Measurements from ENCODE around the gene TPRX1. TPM values are rescaled to one million over a fixed set of nuclear protein-coding genes. Genes with fewer than 3 reads are reported as not detected.
A peak's percentile ranks its signal among the peaks of the same experiment; 100 is the strongest.
"Not testable (repeated sequence)": the region's sequence is repeated elsewhere in the genome, so short reads cannot be mapped to it uniquely, and the experiment has no call there.

TPRX1 gene
- total RNA-seq, 2 experiments from 2014 or later: not detected

- no peaks in the 10 kb centered on the region for H3K27me3 ChIP-seq (ENCODE audit: control insufficient read depth in 1 of 2, insufficient read depth in 2 of 2, low read length in 2 of 2)
- no peaks in the 10 kb centered on the region for H3K9me3 ChIP-seq (ENCODE audit: control insufficient read depth in 1 of 2, insufficient read depth in 1 of 2, low read length in 2 of 2)
- no peak overlapping the region for H3K4me3 Mint-ChIP-seq
- H3K27me3 Mint-ChIP-seq: no peaks in the 10 kb centered on the region
- no peak overlapping the region for H3K27ac Mint-ChIP-seq
- no peaks in the 10 kb centered on the region for H3K9me3 Mint-ChIP-seq
- POLR2A ChIA-PET: no interaction called here
- peaks cover 4% of the 10 kb centered on the region for H3K4me1 Mint-ChIP-seq (ENCODE audit: low read depth)
- peaks cover 4% of the 10 kb centered on the region for H3K36me3 Mint-ChIP-seq (ENCODE audit: low read depth)
- TF ChIP-seq CTCF (IDR thresholded peaks at IDR 0.05): no peak
- no peak overlapping the region for H3K27ac ChIP-seq (ENCODE audit: low read depth in 1 of 2, low read length in 2 of 2)
- CTCF ChIA-PET: interaction anchor here (0.6 kb wide), 1 partner anchor 1433 kb away, joined by 3 read pairs; no protein-coding TSS in a partner anchor
- no peak overlapping the region for H3K4me3 ChIP-seq (ENCODE audit: low read length)
- ATAC-seq (ENCODE audit: poor library complexity) (no peak), DNase-seq (no peak)
- intact Hi-C loops (cut with DNase I, micrococcal nuclease): no loop called here
- no peaks in the 10 kb centered on the region for H3K36me3 ChIP-seq (ENCODE audit: insufficient read depth, low read length)
- H3K4me1 ChIP-seq (ENCODE audit: insufficient read depth, low read length): peaks cover 8% of the 10 kb centered on the region
Measured at GRCh38 chr19:47792616-47793015, 11.7 kb downstream of the TPRX1 start.

GRCh38 chr19:47790398-47790814, 13.9 kb downstream of the TPRX1 start:
- Histone ChIP-seq H3K9me3 (ENCODE audit: control insufficient read depth in 1 of 2, insufficient read depth in 1 of 2, low read length in 2 of 2) (no peaks in the 10 kb centered on the region), H3K36me3 (ENCODE audit: insufficient read depth, low read length) (peaks cover 1% of the 10 kb centered on the region), H3K4me3 (ENCODE audit: low read length) (no peak overlapping the region), H3K27ac (ENCODE audit: low read depth in 1 of 2, low read length in 2 of 2) (no peak overlapping the region), H3K4me1 (ENCODE audit: insufficient read depth, low read length) (peaks cover 8% of the 10 kb centered on the region), H3K27me3 (ENCODE audit: control insufficient read depth in 1 of 2, insufficient read depth in 2 of 2, low read length in 2 of 2) (no peaks in the 10 kb centered on the region)
- no peaks in the 10 kb centered on the region for H3K9me3 Mint-ChIP-seq
- peaks cover 4% of the 10 kb centered on the region for H3K4me1 Mint-ChIP-seq (ENCODE audit: low read depth)
- DNase-seq: peak; percentile 72 to 93 (median 82)
- H3K27ac Mint-ChIP-seq: no peak overlapping the region
- no peak overlapping the region for H3K4me3 Mint-ChIP-seq
- peak; percentile 94 for TF ChIP-seq CTCF (IDR thresholded peaks at IDR 0.05)
- POLR2A ChIA-PET: no interaction called here
- H3K27me3 Mint-ChIP-seq: no peaks in the 10 kb centered on the region
- peak; percentile 71 for ATAC-seq (ENCODE audit: poor library complexity)
- CTCF ChIA-PET: interaction anchor here (0.7 to 1.3 kb wide), 4 partner anchors 12 to 1270 kb away, joined by 3 to 4 read pairs (median 3); partner anchors contain the start of gene SELENOW
- intact Hi-C loops (cut with DNase I, micrococcal nuclease): loop anchor here in 1 of 2 experiments (1.0 kb wide), 1 partner anchor 77 kb away; the partner anchor contains the start of gene EHD2
- peaks cover 6% of the 10 kb centered on the region for H3K36me3 Mint-ChIP-seq (ENCODE audit: low read depth)

- H3K9me3 Mint-ChIP-seq: not testable (repeated sequence)
Measured at GRCh38 chr19:47789811-47790210, 14.5 kb downstream of the TPRX1 start.

GRCh38 chr19:47787307-47787706, 17.0 kb downstream of the TPRX1 start:
- H3K36me3 Mint-ChIP-seq (ENCODE audit: low read depth): peaks cover 29% of the 10 kb centered on the region
- DNase-seq; H3K27ac ChIP-seq (ENCODE audit: low read depth in 1 of 2, low read length in 2 of 2); H3K27me3 ChIP-seq (ENCODE audit: control insufficient read depth in 1 of 2, insufficient read depth in 2 of 2, low read length in 2 of 2); ATAC-seq (ENCODE audit: poor library complexity); POLR2A ChIA-PET; H3K4me1 ChIP-seq (ENCODE audit: insufficient read depth, low read length); H3K4me3 Mint-ChIP-seq; CTCF ChIA-PET; H3K4me3 ChIP-seq (ENCODE audit: low read length); H3K9me3 ChIP-seq (ENCODE audit: control insufficient read depth in 1 of 2, insufficient read depth in 1 of 2, low read length in 2 of 2); H3K27ac Mint-ChIP-seq; H3K27me3 Mint-ChIP-seq; H3K4me1 Mint-ChIP-seq (ENCODE audit: low read depth); intact Hi-C loops (cut with DNase I, micrococcal nuclease); H3K9me3 Mint-ChIP-seq: not testable (repeated sequence)
- H3K36me3 ChIP-seq (ENCODE audit: insufficient read depth, low read length): peaks cover 17% of the 10 kb centered on the region

More at GRCh38 chr19:47789811-47790210, 14.5 kb downstream of the TPRX1 start:
- H3K4me1 Mint-ChIP-seq (ENCODE audit: low read depth); POLR2A ChIA-PET; H3K4me3 ChIP-seq (ENCODE audit: low read length); ATAC-seq (ENCODE audit: poor library complexity); H3K4me1 ChIP-seq (ENCODE audit: insufficient read depth, low read length); H3K27me3 Mint-ChIP-seq; H3K27ac ChIP-seq (ENCODE audit: low read depth in 1 of 2, low read length in 2 of 2); H3K27ac Mint-ChIP-seq; H3K36me3 Mint-ChIP-seq (ENCODE audit: low read depth); H3K9me3 ChIP-seq (ENCODE audit: control insufficient read depth in 1 of 2, insufficient read depth in 1 of 2, low read length in 2 of 2); H3K36me3 ChIP-seq (ENCODE audit: insufficient read depth, low read length); H3K27me3 ChIP-seq (ENCODE audit: control insufficient read depth in 1 of 2, insufficient read depth in 2 of 2, low read length in 2 of 2); DNase-seq; H3K4me3 Mint-ChIP-seq: not testable (repeated sequence)
- CTCF ChIA-PET: interaction anchor here (0.6 to 1.3 kb wide), 4 partner anchors 11 to 493 kb away, joined by 3 to 4 read pairs (median 4); partner anchors contain the start of gene SELENOW
- intact Hi-C loops (cut with DNase I, micrococcal nuclease): loop anchor here (1.0 to 2.0 kb wide), 2 partner anchors 77 kb away; partner anchors contain the start of gene EHD2 (in 2 of the 2)

Data from CD4-positive, alpha-beta T cell (primary cell).